Mesenchymal stem cell (in vitro differentiated cells and primary cell): ENCODE data around the gene NEDD8.
A peak's percentile ranks its signal among the peaks of the same experiment; 100 is the strongest.

ENCODE experiments used
- DNase-seq: peaks from one replicate; pipeline ENCODE4 v3.0.0-alpha.2; 2013
- H2AFZ ChIP-seq: one replicate; pipeline ENCODE4 v1.6.1; 2013; ENCODE audit warnings: low read depth, mild to moderate bottlenecking, control low read depth, inconsistent platforms, low read length, moderate library complexity
- H2AK5ac ChIP-seq: 2 replicates; pipeline ENCODE4 v1.6.1; 2013; ENCODE audit warnings: low read length, moderate library complexity, mild to moderate bottlenecking, inconsistent platforms; ENCODE audit not compliant: severe bottlenecking
- H2BK120ac ChIP-seq: one replicate; pipeline ENCODE4 v1.6.1; 2013; ENCODE audit warnings: low read depth, mild to moderate bottlenecking, inconsistent platforms, low read length, moderate library complexity
- H2BK12ac ChIP-seq, 2 experiments: one replicate each; pipeline ENCODE4 v1.6.1; 2013; ENCODE audit warnings: inconsistent platforms in 2 of 2, low read length in 2 of 2, mild to moderate bottlenecking in 2 of 2, moderate library complexity in 2 of 2, control low read depth in 1 of 2
- H2BK15ac ChIP-seq: one replicate; pipeline ENCODE4 v1.6.1; 2013; ENCODE audit warnings: mild to moderate bottlenecking, low read depth, inconsistent platforms; ENCODE audit not compliant: poor library complexity, severe bottlenecking
- H2BK5ac ChIP-seq: 2 replicates; pipeline ENCODE4 v1.6.1; 2013; ENCODE audit warnings: low read depth, mild to moderate bottlenecking, low read length, control low read depth, inconsistent platforms; ENCODE audit not compliant: poor library complexity, severe bottlenecking
- H3K14ac ChIP-seq, 2 experiments: one replicate each; pipeline ENCODE4 v1.6.1; 2013; ENCODE audit warnings: inconsistent platforms in 2 of 2, low read length in 2 of 2, control low read depth in 1 of 2, mild to moderate bottlenecking in 1 of 2, moderate library complexity in 1 of 2
- H3K18ac ChIP-seq, 2 experiments: one replicate each; pipeline ENCODE4 v1.6.1; 2013; ENCODE audit warnings: inconsistent platforms in 2 of 2, low read length in 2 of 2, control low read depth in 1 of 2, low read depth in 1 of 2, mild to moderate bottlenecking in 1 of 2
- H3K23ac ChIP-seq, 2 experiments: one replicate each; pipeline ENCODE4 v1.6.1; 2013; ENCODE audit warnings: inconsistent platforms in 2 of 2, low read length in 2 of 2, mild to moderate bottlenecking in 2 of 2, moderate library complexity in 2 of 2, control low read depth in 1 of 2
- H3K27ac ChIP-seq: 2 replicates; pipeline ENCODE4 v1.5.1; 2013; ENCODE audit warnings: mild to moderate bottlenecking, moderate library complexity, low read length, control low read depth, inconsistent platforms; ENCODE audit not compliant: poor library complexity, severe bottlenecking
- H3K27me3 ChIP-seq, 2 experiments: 2 replicates each; pipeline versions ENCODE4 v1.6.1 to v1.7.0; 2013; ENCODE audit warnings: low read length in 2 of 2, mild to moderate bottlenecking in 2 of 2, moderate library complexity in 2 of 2, control low read depth in 1 of 2, inconsistent platforms in 1 of 2; ENCODE audit not compliant: control insufficient read depth in 1 of 2, insufficient read depth in 1 of 2
- H3K36me3 ChIP-seq, 2 experiments: 2 replicates each; pipeline versions ENCODE4 v1.6.1 to v1.7.0; 2013; ENCODE audit warnings: low read length in 2 of 2, control low read depth in 1 of 2, inconsistent platforms in 1 of 2, low read depth in 1 of 2, mild to moderate bottlenecking in 1 of 2; ENCODE audit not compliant: insufficient read depth in 2 of 2, control insufficient read depth in 1 of 2
- H3K4ac ChIP-seq, 2 experiments: one replicate each; pipeline ENCODE4 v1.6.1; 2013; ENCODE audit warnings: inconsistent platforms in 2 of 2, low read length in 2 of 2, mild to moderate bottlenecking in 2 of 2, moderate library complexity in 2 of 2, control low read depth in 1 of 2, low read depth in 1 of 2
- H3K4me1 ChIP-seq: 2 replicates; pipeline ENCODE4 v1.6.1; 2013; ENCODE audit warnings: low read depth, low read length, control low read depth; ENCODE audit not compliant: control insufficient read depth, insufficient read depth
- H3K4me2 ChIP-seq: 2 replicates; pipeline ENCODE4 v1.6.1; 2013; ENCODE audit warnings: low read length, mild to moderate bottlenecking, inconsistent platforms; ENCODE audit not compliant: poor library complexity, severe bottlenecking
- H3K4me3 ChIP-seq, 2 experiments: 2 replicates each; pipeline versions ENCODE4 v1.5.1 to v1.7.0; 2013; ENCODE audit warnings: low read length in 2 of 2, mild to moderate bottlenecking in 2 of 2, control low read depth in 1 of 2, low read depth in 1 of 2; ENCODE audit not compliant: insufficient read depth in 1 of 2
- H3K79me1 ChIP-seq: replicated peaks from 2 replicates; pipeline ENCODE4 v1.6.1; 2013; ENCODE audit warnings: mild to moderate bottlenecking, control low read depth, low read length, inconsistent platforms; ENCODE audit not compliant: poor library complexity, severe bottlenecking
- H3K9ac ChIP-seq: 2 replicates; pipeline ENCODE4 v1.7.0; 2013; ENCODE audit warnings: mild to moderate bottlenecking, low read length, moderate library complexity
- H3K9me3 ChIP-seq: 2 replicates; pipeline ENCODE4 v1.7.0; 2013; ENCODE audit warnings: mild to moderate bottlenecking, low read length; ENCODE audit not compliant: control insufficient read depth
- H4K8ac ChIP-seq: one replicate; pipeline ENCODE4 v1.6.1; 2013; ENCODE audit warnings: inconsistent platforms, mild to moderate bottlenecking, low read length, moderate library complexity
- H4K91ac ChIP-seq: one replicate; pipeline ENCODE4 v1.6.1; 2013; ENCODE audit warnings: mild to moderate bottlenecking, low read length, inconsistent platforms
- WGBS: methylation state at CpG from one replicate; pipeline ENCODE4 v1.1.7; 2013; ENCODE audit warnings: mixed read lengths; 5-methylcytosine and 5-hydroxymethylcytosine counted together

Gene NEDD8

DNA sequence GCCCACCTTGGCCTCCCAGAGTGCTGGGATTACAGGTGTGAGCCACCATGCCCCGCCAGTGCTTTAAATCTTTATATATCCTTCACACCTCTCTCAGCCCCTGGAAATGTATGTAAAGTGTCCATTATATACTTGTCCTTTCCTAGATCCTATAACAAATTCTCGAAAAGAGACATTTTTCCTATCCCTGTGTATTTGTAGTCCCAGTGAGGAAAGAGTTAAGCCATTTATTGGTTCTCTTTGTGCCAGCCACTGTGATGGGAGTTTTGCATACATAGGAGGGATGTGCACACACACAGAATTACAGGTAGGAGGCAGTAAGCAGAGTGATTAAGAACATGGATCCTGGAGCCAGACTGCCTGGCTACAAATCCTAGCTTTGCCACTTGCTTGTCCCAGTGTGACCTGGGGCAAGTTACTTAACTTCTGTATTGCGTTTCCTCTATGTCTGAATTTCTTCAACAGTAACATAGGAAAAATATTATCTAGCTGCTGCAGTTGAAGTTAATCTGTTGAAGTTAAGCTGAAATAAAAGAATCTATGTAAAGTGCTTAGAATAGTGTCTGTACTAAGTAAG, 41.3 kb upstream of the NEDD8 start:
- Histone ChIP-seq H2BK5ac (no peak overlapping the region), H2BK15ac (no peak overlapping the region), H3K79me1 (peaks cover 44% of the 10 kb centered on the region), H2AFZ (no peak overlapping the region), H3K14ac (no peak overlapping the region), H2BK12ac (no peak overlapping the region), H3K4me2 (no peak overlapping the region), H4K91ac (no peak overlapping the region), H3K23ac (no peak overlapping the region), H3K4ac (no peak overlapping the region), H3K4me1 (peaks cover 6% of the 10 kb centered on the region), H3K27me3 (no peaks in the 10 kb centered on the region), H4K8ac (no peak overlapping the region), H3K27ac (no peak overlapping the region), H2BK120ac (no peak overlapping the region), H2AK5ac (no peak overlapping the region), H3K9me3 (no peaks in the 10 kb centered on the region), H3K4me3 (no peak overlapping the region), H3K18ac (no peak overlapping the region), H3K36me3 (peaks cover 18 to 19% of the 10 kb centered on the region in 2 experiments), H3K9ac (no peak overlapping the region)
- 100% methylated on average over 2 of the region's 3 CpGs for WGBS
- no peak for DNase-seq

- Histone ChIP-seq H4K91ac (no peak overlapping the region), H2AK5ac (no peak overlapping the region), H2BK12ac (no peak overlapping the region), H4K8ac (no peak overlapping the region), H3K23ac (no peak overlapping the region), H2BK15ac (no peak overlapping the region), H3K4ac (no peak overlapping the region), H3K9ac (no peak overlapping the region), H3K36me3 (peaks cover 28 to 29% of the 10 kb centered on the region in 2 experiments), H2BK120ac (no peak overlapping the region), H3K18ac (no peak overlapping the region), H2BK5ac (no peak overlapping the region), H3K4me3 (no peak overlapping the region), H3K14ac (no peak overlapping the region), H3K79me1 (peaks cover 42% of the 10 kb centered on the region), H3K27ac (no peak overlapping the region), H2AFZ (no peak overlapping the region), H3K27me3 (no peaks in the 10 kb centered on the region), H3K9me3 (no peaks in the 10 kb centered on the region), H3K4me2 (no peak overlapping the region), H3K4me1 (peaks cover 6% of the 10 kb centered on the region)
- DNase-seq = no peak
- 97% methylated on average over 2 of the region's 2 CpGs for WGBS
These were observed 40.3 kb upstream of the NEDD8 start for GRCh38 chr14:24272467-24272866.

GRCh38 chr14:24271834-24272263, 39.7 kb upstream of the NEDD8 start:
- Histone ChIP-seq H4K8ac (peak overlapping the region; percentile 100), H2AFZ (peak overlapping the region; percentile 72), H3K18ac (peak overlapping the region in 1 of 2 experiments; percentile 89), H3K4me1 (peaks cover 6% of the 10 kb centered on the region), H3K36me3 (peaks cover 34 to 35% of the 10 kb centered on the region in 2 experiments), H4K91ac (peak overlapping the region; percentile 77), H3K27ac (no peak overlapping the region), H3K9ac (peak overlapping the region; percentile 100), H3K27me3 (no peaks in the 10 kb centered on the region), H3K9me3 (no peaks in the 10 kb centered on the region), H2BK12ac (no peak overlapping the region), H2AK5ac (no peak overlapping the region), H3K23ac (no peak overlapping the region), H3K79me1 (peaks cover 38% of the 10 kb centered on the region), H2BK5ac (no peak overlapping the region), H3K14ac (no peak overlapping the region), H3K4me3 (peak overlapping the region; percentile 84 to 98), H3K4me2 (peak overlapping the region; percentile 88), H2BK15ac (no peak overlapping the region), H3K4ac (peak overlapping the region in 1 of 2 experiments; percentile 22), H2BK120ac (no peak overlapping the region)
- DNase-seq = no peak
- WGBS = 14% methylated on average over 3 of the region's 3 CpGs

- Histone ChIP-seq H3K4ac (peak within 1 kb of the TSS; percentile 89 to 93), H2AK5ac (no peak within 1 kb of the TSS), H3K14ac (peak within 1 kb of the TSS in 1 of 2 experiments; percentile 95), H3K4me1 (peaks cover 8% of the 10 kb centered on the region), H2BK12ac (peak within 1 kb of the TSS in 1 of 2 experiments; percentile 10), H3K4me2 (peak within 1 kb of the TSS; percentile 88), H3K18ac (peak within 1 kb of the TSS; percentile 97 to 98), H3K9me3 (no peaks in the 10 kb centered on the region), H2BK120ac (peak within 1 kb of the TSS; percentile 97), H3K4me3 (peak within 1 kb of the TSS; percentile 84 to 98), H3K27ac (peak within 1 kb of the TSS; percentile 90), H2BK5ac (peak within 1 kb of the TSS; percentile 89), H3K23ac (peak within 1 kb of the TSS in 1 of 2 experiments; percentile 77), H3K9ac (peak within 1 kb of the TSS; percentile 100), H3K79me1 (peaks cover 35% of the 10 kb centered on the region), H4K91ac (peak within 1 kb of the TSS; percentile 97), H4K8ac (peak within 1 kb of the TSS; percentile 100), H2BK15ac (peak within 1 kb of the TSS; percentile 91), H3K27me3 (no peaks in the 10 kb centered on the region), H3K36me3 (peaks cover 40 to 41% of the 10 kb centered on the region in 2 experiments), H2AFZ (peak within 1 kb of the TSS; percentile 91)
- WGBS = 0% methylated on average over 46 of the region's 61 CpGs
- DNase-seq = peak; percentile 85
These were observed 39.1 kb upstream of the NEDD8 start, which contains the start of gene RABGGTA for GRCh38 chr14:24271134-24271833. Gene RABGGTA (minus strand): TSS chr14:24271597. CDS start chr14:24271115, 482 bp downstream.
